Epithelial cell of proximal tubule (primary cell): ENCODE results near the gene OTUB1. TPM values are rescaled to one million over a fixed set of nuclear protein-coding genes. Genes with fewer than 3 reads are reported as not detected.

ENCODE experiments used
- DNase-seq: peaks from one replicate; pipeline ENCODE4 v3.0.0-alpha.2; 2011; ENCODE audit warnings: low read depth
- H3K4me3 ChIP-seq: 2 replicates; pipeline ENCODE4 v1.5.1; 2011; ENCODE audit warnings: low read depth, mild to moderate bottlenecking, low read length
- CTCF ChIP-seq: conservative IDR thresholded peaks from 2 replicates; pipeline ENCODE4 v1.5.1; 2012; ENCODE audit warnings: low read depth, mild to moderate bottlenecking, low read length
- total RNA-seq: library from RNA; depleted of rRNA; stranded (reverse); fragments of >200 nt; gene quantifications from 2 replicates; pipeline ENCODE4 v1.2.3, GENCODE V29; 2015

The OTUB1 gene
- total RNA-seq, 1 donor from 2014 or later = 109 TPM

- no peak for TF ChIP-seq CTCF
- no peak for DNase-seq
- H3K4me3 ChIP-seq = no peak overlapping the region
These were observed 33.1 kb downstream of the OTUB1 start for GRCh38 chr11:64019106-64020037.

- no peak for DNase-seq
- H3K4me3 ChIP-seq = no peak overlapping the region
- TF ChIP-seq CTCF = no peak
These were observed 34.9 kb downstream of the OTUB1 start for GRCh38 chr11:64020976-64021756.

- DNase-seq = no peak
- TF ChIP-seq CTCF = no peak
- no peak overlapping the region for H3K4me3 ChIP-seq
These were observed 35.5 kb downstream of the OTUB1 start for GRCh38 chr11:64021757-64022093.

- TF ChIP-seq CTCF = no peak
- DNase-seq = no peak
- no peak overlapping the region for H3K4me3 ChIP-seq
These were observed 36.0 kb downstream of the OTUB1 start for GRCh38 chr11:64022125-64022784.

GRCh38 chr11:64023712-64024710 lies 37.8 kb downstream of the OTUB1 start:
- no peak overlapping the region for H3K4me3 ChIP-seq
- TF ChIP-seq CTCF = no peak
- no peak for DNase-seq

- no peak for TF ChIP-seq CTCF
- no peak for DNase-seq
- no peak overlapping the region for H3K4me3 ChIP-seq
These were observed 39.0 kb downstream of the OTUB1 start for GRCh38 chr11:64025205-64025604.
